GM18502 (cell line): ENCODE results near the gene RARG.
A peak's percentile ranks its signal among the peaks of the same experiment; 100 is the strongest.

Experiments used
- ATAC-seq: cut with Tn5 transposase; IDR thresholded peaks from one replicate; pipeline ENCODE4 v1.9.1; 2021; ENCODE audit warnings: mild to moderate bottlenecking; ENCODE audit not compliant: unreplicated experiment, poor library complexity

RARG gene

DNA sequence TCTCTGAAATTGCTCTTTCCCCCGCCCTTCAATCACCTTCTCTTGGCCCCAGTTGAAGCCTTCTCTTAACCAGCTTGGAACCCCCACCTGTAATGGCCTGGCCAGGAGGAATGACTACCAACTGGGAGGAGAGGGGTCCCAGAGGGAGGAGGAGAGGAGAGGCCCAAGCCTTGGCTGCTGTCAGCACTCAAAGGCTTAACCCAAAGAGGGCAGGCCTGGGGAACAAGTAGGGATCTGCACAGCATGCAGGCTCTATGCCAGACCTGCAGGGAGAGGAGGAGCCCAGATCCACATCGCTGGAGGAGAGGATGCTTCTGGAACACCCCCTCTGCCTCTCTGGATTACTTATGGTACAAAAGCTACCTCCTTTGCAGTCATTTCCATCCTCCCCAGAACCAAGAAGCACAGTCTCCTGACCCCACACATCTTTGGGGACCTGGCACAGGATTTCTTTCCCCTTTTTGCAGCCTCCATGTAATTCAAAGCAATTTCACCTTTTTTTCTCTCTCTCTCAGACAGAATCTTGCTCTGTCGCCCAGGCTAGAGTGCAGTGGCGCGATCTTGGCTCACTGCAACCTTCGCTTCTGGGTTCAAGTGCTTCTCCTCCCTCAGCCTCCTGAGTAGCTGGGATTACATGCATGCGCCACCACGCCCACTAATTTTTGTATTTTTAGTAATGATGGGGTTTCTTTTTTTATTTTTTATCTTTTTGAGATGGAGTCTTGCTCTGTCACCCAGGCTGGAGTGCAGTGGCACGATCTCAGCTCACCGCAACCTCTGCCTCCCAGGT, 6.2 kb downstream of the RARG start:
- no peak for ATAC-seq

- ATAC-seq = no peak
Observed at GRCh38 chr12:53224897-53225634, 6.9 kb downstream of the RARG start.

DNA sequence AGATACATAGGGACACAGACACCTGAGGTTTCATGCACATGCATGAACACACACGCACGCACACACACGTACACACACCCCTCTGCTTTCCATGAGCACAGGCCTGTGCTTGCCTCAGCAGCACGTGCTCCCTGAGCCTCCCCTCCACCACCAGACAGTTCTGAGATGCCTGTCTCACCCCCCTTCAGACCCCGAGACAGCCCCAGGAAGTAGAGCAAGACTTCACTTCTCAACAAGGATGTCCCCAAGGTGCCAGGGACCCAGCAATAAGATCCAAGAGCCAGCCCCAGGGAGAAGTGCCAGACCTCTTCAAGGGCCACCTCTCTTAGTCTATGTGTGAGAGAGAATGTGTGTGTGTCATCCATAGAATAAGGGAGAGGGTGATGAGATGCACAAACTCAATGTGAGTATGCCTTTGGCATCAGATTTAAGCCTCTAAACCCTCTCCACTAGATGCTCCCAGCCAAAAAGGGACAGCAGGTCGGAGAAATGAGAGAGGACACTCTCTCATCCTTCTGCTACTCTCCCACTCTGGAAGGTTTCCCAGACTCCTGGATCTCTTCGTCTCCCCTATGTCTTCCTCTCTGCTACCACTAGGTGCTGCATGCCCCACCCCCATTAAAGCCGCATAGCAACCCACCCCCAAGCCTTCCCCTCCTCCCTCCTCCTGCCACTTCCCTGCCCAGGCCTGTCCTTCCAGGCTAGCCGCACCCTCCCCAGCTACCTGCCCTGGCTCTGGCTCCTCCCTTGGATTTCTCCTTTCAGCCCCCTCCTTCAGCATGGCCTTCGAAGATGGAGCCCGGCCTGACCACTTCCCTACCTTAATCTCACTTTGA, 7.7 kb downstream of the RARG start:
- ATAC-seq = no peak

DNA sequence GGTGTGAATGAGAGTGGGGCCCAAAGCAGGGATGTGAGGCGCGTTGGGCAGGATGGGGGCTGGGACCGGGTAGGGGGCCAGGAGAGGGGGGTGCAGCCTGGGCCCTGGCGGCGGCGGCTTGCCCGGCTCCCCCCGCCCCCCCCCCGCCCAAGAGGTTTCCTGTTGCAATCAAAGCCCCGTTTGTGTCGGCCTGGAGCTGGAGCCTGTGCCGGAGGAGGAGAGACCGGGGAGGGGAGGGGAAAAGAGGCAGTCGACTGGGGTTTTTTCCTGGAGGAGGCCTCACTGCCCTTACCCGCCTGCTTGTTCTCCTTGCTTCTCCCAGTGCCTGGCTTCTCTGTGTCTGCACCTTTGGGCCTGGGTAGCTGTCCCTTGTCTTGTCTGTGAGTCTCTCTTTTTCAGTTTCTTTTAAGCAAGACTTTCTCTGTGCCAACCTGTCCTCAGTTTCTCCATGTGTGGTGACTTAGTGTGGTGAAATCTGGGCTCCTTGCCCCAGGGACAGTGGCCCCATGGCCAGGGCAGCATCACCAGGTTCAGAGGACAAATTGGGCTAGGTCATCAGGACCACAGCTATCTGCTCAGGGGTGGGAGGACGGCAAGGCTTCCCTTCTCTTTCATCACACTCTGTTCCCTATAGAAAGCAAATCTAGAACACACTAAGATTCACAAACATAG, 8.5 kb downstream of the RARG start:
- ATAC-seq = no peak

- ATAC-seq = no peak
Observed at GRCh38 chr12:53222806-53223261, 9.2 kb downstream of the RARG start.

DNA sequence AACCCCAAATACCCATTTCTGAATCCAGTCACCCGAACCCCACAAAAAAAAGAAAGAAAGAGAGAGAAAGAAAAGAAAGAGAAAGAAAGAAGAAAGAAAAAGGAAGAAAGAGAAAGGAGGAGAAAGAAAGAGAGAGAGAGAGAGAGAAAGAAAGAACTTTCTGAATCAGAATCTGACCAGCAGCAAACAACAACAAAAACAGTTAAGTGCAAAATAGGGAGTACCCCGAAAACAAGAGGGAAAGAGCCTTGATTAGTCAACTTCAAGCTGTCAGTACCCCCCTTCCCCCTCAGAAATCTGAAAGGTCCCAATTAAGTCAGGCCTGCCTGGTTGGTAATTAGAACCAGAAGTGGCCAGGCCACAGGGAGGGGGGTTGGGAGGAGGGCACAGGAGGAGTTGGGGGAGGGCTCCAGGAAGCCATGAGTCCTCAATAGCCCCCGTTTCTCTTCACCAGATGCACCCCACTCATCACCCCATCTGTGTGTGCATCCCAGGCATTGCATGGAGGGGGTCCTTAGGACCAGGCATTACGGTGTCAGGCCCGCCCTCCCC, 9.8 kb downstream of the RARG start:
- no peak for ATAC-seq

DNA sequence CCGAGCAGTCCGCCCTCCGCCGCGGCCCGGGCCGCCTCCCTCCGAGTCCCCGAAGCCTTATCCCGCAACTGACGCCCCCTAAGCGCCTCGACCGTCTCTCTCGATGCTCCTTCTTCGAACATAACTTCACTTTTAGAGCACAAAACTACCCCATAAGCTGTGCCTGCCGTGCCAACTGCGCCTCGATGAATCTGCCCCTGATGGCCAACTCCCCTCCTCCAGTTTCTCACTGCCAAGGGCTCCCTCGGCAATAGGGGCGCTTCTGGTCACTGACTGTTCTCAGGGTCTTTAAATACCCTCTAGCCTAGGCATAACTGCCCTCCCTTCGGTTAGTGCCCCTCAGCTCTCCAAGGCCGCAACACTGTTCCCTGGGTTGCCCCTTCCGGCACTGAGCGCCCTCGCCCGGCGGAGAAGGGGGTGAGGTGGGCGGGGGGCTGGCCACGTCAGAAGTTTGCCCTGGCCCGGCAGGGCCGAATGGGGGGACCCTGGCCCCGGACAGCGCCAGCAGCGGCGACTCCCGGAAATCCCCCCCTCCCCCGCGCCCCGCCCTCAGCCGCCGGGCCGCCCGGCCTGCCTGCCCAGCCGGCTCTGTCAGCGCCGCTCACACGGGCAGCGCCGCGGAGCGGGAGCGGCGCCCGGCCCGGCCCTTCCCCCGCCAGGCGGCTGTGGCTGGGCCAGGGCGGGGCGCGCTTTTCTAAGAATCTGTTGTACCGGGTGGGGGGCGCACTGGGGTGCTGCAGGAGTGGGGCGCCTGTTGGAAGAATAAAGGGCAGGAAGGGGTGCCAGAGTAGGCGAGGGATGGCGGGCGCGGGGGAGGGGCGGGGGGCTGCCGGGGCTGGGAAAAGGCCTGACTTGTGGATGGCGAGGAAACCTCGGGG, 10.6 kb downstream of the RARG start:
- peak; percentile 33 for ATAC-seq

GRCh38 chr12:53220694-53221202, 11.3 kb downstream of the RARG start:
- peak; percentile 60 for ATAC-seq

- peak; percentile 41 for ATAC-seq
Observed at GRCh38 chr12:53219956-53220693, 11.9 kb downstream of the RARG start.

DNA sequence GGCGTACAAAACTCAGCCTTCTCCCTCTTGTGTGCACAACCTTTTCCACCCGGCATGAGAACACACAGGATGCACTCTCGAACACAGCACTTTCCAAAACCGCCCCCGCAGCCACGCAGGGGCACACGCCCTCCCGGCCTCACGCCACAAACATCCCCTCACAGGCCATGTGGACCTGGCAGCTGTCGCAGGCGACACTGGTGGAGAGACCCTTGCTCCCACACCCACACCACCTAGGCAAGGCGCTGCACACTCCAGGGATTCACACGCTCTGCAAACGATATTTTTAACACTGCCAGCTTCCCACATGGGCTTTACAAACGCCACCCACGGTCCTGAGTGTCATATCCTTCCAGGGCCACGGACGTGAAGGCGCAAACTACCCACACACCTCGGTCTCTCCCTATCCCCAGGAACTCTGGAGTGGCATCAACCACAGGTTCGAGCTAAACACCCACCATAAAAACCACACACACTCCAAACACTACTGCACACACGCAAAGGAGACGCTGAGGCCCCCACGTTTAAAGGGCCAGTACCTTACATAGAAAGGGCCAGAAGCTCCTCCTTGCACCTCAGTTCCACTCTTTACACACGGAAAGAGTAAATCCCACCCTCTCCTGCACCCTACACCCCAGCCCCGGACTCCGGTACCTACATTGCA, 12.6 kb downstream of the RARG start:
- ATAC-seq = peak; percentile 6

GRCh38 chr12:53218551-53219291, 13.3 kb downstream of the RARG start:
- no peak for ATAC-seq

- no peak for ATAC-seq
Observed at GRCh38 chr12:53217931-53218307, 14.1 kb downstream of the RARG start.

- ATAC-seq = no peak
Observed at GRCh38 chr12:53217051-53217930, 14.7 kb downstream of the RARG start.

DNA sequence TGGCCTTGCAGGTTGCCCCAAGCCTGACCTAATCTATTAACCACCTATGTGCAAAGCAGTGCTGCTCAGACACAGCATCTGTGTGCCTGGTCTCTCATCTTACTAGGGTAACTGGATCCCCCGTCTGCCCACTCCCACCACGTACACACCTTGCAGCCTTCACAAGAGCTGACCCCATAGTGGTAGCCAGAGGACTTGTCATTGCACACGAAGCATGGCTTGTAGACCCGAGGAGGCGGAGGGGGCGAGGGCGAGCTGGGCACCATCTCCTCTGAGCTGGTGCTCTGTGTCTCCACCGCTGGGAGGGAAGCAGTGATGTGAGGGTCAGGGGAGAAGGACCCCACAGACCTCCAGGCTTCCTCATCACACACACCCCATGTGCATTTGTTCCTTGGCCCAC, 16.5 kb downstream of the RARG start:
- ATAC-seq = no peak

GRCh38 chr12:53214687-53215455, 17.1 kb downstream of the RARG start:
- no peak for ATAC-seq
